ENCODE results near the gene DIAPH3. TPM values are rescaled to one million over a fixed set of nuclear protein-coding genes. Genes with fewer than 3 reads are reported as not detected.

The DIAPH3 gene
- polyA plus RNA-seq, 1 of the 3 experiments (the other 2 are of a cell fraction) = 5.4 TPM

GRCh38 chr13:59962343-59962742, 201.4 kb downstream of the DIAPH3 start (continued):
- TF ChIP-seq ZBTB33 (IDR thresholded peaks at IDR 0.05; ENCODE audit: borderline replicate concordance, low read depth) = no peak

- Histone ChIP-seq H3K36me3 (replicated peaks in 1 of 2; ENCODE audit: control insufficient read depth in 1 of 2, insufficient read depth in 2 of 2, low read length in 1 of 2) (peaks cover 0 to 14% of the 10 kb centered on the region in 2 experiments), H3K4me2 (peak overlapping the region; percentile 10; the same call in 1 of the 2 replicates), H2AFZ (ENCODE audit: low read depth) (peak overlapping the region; percentile 66), H3K79me2 (ENCODE audit: insufficient read depth) (no peaks in the 10 kb centered on the region), H3K9me2 (no peaks in the 10 kb centered on the region), H3K4me3 (ENCODE audit: low read depth in 2 of 2, low read length in 1 of 2) (no peak overlapping the region), H3K4me1 (ENCODE audit: control insufficient read depth in 1 of 2, insufficient read depth in 2 of 2, low read depth in 1 of 2, low read length in 1 of 2) (peaks cover 0 to 8% of the 10 kb centered on the region in 2 experiments; a peak in 2 of 4 replicates), H3K9me3 (no peaks in the 10 kb centered on the region), H3K27ac (ENCODE audit: low read depth in 2 of 2, low read length in 1 of 2) (peak overlapping the region in 1 of 2 experiments; percentile 47; a peak in 2 of 4 replicates), H3K9ac (no peak overlapping the region), H3F3A (replicated peaks; ENCODE audit: insufficient read depth) (no peaks in the 10 kb centered on the region), H3K27me3 (ENCODE audit: insufficient read depth) (no peaks in the 10 kb centered on the region), H4K20me1 (ENCODE audit: insufficient read depth) (no peaks in the 10 kb centered on the region)
- WGBS (ENCODE audit: low lambda C conversion rate) = 37% methylated on average over 2 of the region's 2 CpGs
- CTCF ChIA-PET = interaction anchor here (0.9 to 1.7 kb wide), 2 partner anchors 10 to 13 kb away, joined by 3 to 7 read pairs; no protein-coding TSS in a partner anchor
- TF ChIP-seq FOSL2 (IDR thresholded peaks at IDR 0.05; ENCODE audit: borderline replicate concordance, low read depth) (0 out of 2 replicates have a peak, but pooled peaks have one; percentile 26), RXRA (IDR thresholded peaks at IDR 0.05; ENCODE audit: borderline replicate concordance, low read depth) (no peak)
- POLR2A ChIA-PET = no interaction called here
- DNase-seq = no peak
Measured at GRCh38 chr13:59960683-59961082, 203.0 kb downstream of the DIAPH3 start.

GRCh38 chr13:59957438-59957837, 206.3 kb downstream of the DIAPH3 start:
- Histone ChIP-seq H3K9ac (no peak overlapping the region), H3K4me1 (ENCODE audit: control insufficient read depth in 1 of 2, insufficient read depth in 2 of 2, low read depth in 1 of 2, low read length in 1 of 2) (peaks cover 0 to 8% of the 10 kb centered on the region in 2 experiments; a peak in 2 of 4 replicates), H3K79me2 (ENCODE audit: insufficient read depth) (no peaks in the 10 kb centered on the region; the same call in 1 of the 2 replicates), H3K36me3 (replicated peaks in 1 of 2; ENCODE audit: control insufficient read depth in 1 of 2, insufficient read depth in 2 of 2, low read length in 1 of 2) (peaks cover 0 to 14% of the 10 kb centered on the region in 2 experiments), H3K27ac (ENCODE audit: low read depth in 2 of 2, low read length in 1 of 2) (no peak overlapping the region), H4K20me1 (ENCODE audit: insufficient read depth) (no peaks in the 10 kb centered on the region), H2AFZ (ENCODE audit: low read depth) (no peak overlapping the region), H3K9me2 (no peaks in the 10 kb centered on the region), H3K4me3 (ENCODE audit: low read depth in 2 of 2, low read length in 1 of 2) (no peak overlapping the region), H3F3A (replicated peaks; ENCODE audit: insufficient read depth) (no peaks in the 10 kb centered on the region), H3K9me3 (no peaks in the 10 kb centered on the region), H3K4me2 (no peak overlapping the region), H3K27me3 (ENCODE audit: insufficient read depth) (no peaks in the 10 kb centered on the region)
- TF ChIP-seq FOXM1 (IDR thresholded peaks at IDR 0.05; ENCODE audit: low read depth) (no peak), ZBTB33 (IDR thresholded peaks at IDR 0.05; ENCODE audit: borderline replicate concordance, low read depth) (no peak), USF2 (IDR thresholded peaks at IDR 0.05; ENCODE audit: borderline replicate concordance, low read depth, low read length) (no peak), POLR2AphosphoS5 (IDR thresholded peaks at IDR 0.05; ENCODE audit: low read depth, low read length) (no peak), RFX5 (IDR thresholded peaks at IDR 0.05; ENCODE audit: low read length) (no peak), NFIC (IDR thresholded peaks at IDR 0.05; ENCODE audit: borderline replicate concordance) (no peak), EZH2phosphoT487 (IDR thresholded peaks at IDR 0.05; ENCODE audit: borderline replicate concordance, low read depth) (no peak), PBX3 (IDR thresholded peaks at IDR 0.05) (no peak), RCOR1 (IDR thresholded peaks at IDR 0.05; ENCODE audit: low read length) (no peak), MAX (IDR thresholded peaks at IDR 0.05; ENCODE audit: low read depth) (no peak)
- 97% methylated on average over 2 of the region's 2 CpGs for WGBS (ENCODE audit: low lambda C conversion rate)
- no peak for DNase-seq
- POLR2A ChIA-PET = no interaction called here
- CTCF ChIA-PET = no interaction called here

Data from SK-N-SH (cell line).